ENCODE data around the gene NLK. TPM values are rescaled to one million over a fixed set of nuclear protein-coding genes. Genes with fewer than 3 reads are reported as not detected.
"Not testable (repeated sequence)": the region's sequence is repeated elsewhere in the genome, so short reads cannot be mapped to it uniquely, and the experiment has no call there.

NLK gene
- total and polyA plus RNA-seq, 10 of the 15 experiments (the other 5 are each of a cell fraction or from before 2014, with no cell fraction given) = 5.0 to 22.9 (median 15.0) TPM

- in situ Hi-C loops (cut with MboI); CTCF ChIA-PET: not testable (repeated sequence)
- 88% methylated on average over 2 of the region's 2 CpGs for WGBS (ENCODE audit: insufficient coverage, insufficient replicate concordance, low lambda C conversion rate, missing lambda C conversion rate)
Observed at GRCh38 chr17:28213578-28213977, 171.1 kb downstream of the NLK start.

GRCh38 chr17:28216052-28216451 is 173.6 kb downstream of the NLK start:
- no peak overlapping the region for H3K4me2 ChIP-seq (ENCODE audit: control insufficient read depth, insufficient read depth)
- in situ Hi-C loops (cut with MboI) (no loop called here), intact Hi-C loops (cut with micrococcal nuclease; ENCODE audit: unreplicated experiment) (no loop called here)
- ChIA-PET POLR2A (no interaction called here), SMC1A (ENCODE audit: uncharacterized antibody, unreplicated experiment) (no interaction called here), CTCF (no interaction called here), RAD21 (ENCODE audit: unreplicated experiment) (no interaction called here)
- no peaks in the 10 kb centered on the region for H3K27me3 ChIP-seq (replicated peaks in 1 of 2; ENCODE audit: control insufficient read depth in 2 of 2, insufficient read depth in 2 of 2, low read length in 1 of 2)
- no peaks in the 10 kb centered on the region for H3K79me2 ChIP-seq (ENCODE audit: control insufficient read depth, insufficient read depth, low read length)
- H3K36me3 ChIP-seq (ENCODE audit: control insufficient read depth in 2 of 2, insufficient read depth in 2 of 2, low read length in 1 of 2) = no peaks in the 10 kb centered on the region
- H3K4me3 ChIP-seq = no peak overlapping the region
- BruUV-seq (replicated peaks) = no TSS peak
- ATAC-seq (peak; percentile 50), DNase-seq (ENCODE audit: low read depth, low spot score) (no peak), FAIRE-seq (no peak)
- H3K9me3 ChIP-seq (replicated peaks; ENCODE audit: control insufficient read depth, insufficient read depth, low read length) = peaks cover 2% of the 10 kb centered on the region; the same call in 1 of the 3 replicates
- no peaks in the 10 kb centered on the region for H3K4me1 ChIP-seq (ENCODE audit: control insufficient read depth, insufficient read depth, low read length)
- no peak overlapping the region for H3K27ac ChIP-seq (ENCODE audit: control insufficient read depth, insufficient read depth)
- WGBS (ENCODE audit: insufficient coverage, insufficient replicate concordance, low lambda C conversion rate, missing lambda C conversion rate) = 16% methylated on average over 3 of the region's 3 CpGs
- no peak overlapping the region for H2AFZ ChIP-seq (ENCODE audit: control insufficient read depth, low read depth, low read length)
- H3K9ac ChIP-seq (ENCODE audit: control insufficient read depth, insufficient read depth, low read length) = no peak overlapping the region
- TF ChIP-seq CEBPB (IDR thresholded peaks at IDR 0.05; ENCODE audit: borderline replicate concordance in 1 of 2, low read depth in 2 of 2, low read length in 2 of 2) = no peak
- peak; percentile 47; the same call in 1 of the 2 replicates for TF ChIP-seq NFYB (IDR thresholded peaks at IDR 0.05; ENCODE audit: insufficient read depth, low read depth, low read length)
- peak; percentile 73 for TF ChIP-seq MEF2B (IDR thresholded peaks at IDR 0.05; ENCODE audit: partially characterized antibody, poor library complexity, severe bottlenecking)
- no peak for TF ChIP-seq E2F8 (IDR thresholded peaks at IDR 0.05; ENCODE audit: low read depth, partially characterized antibody)
- TF ChIP-seq TCF7 (IDR thresholded peaks at IDR 0.05; ENCODE audit: borderline replicate concordance) = no peak
- no peak for TF ChIP-seq MTA2 (IDR thresholded peaks at IDR 0.05; ENCODE audit: low read depth)
- no peak for TF ChIP-seq EZH2 (IDR thresholded peaks at IDR 0.05; ENCODE audit: borderline replicate concordance, control insufficient read depth, low read depth, low read length)
- TF ChIP-seq TARDBP (IDR thresholded peaks at IDR 0.05; ENCODE audit: borderline replicate concordance) = no peak
- TF ChIP-seq IKZF2 (IDR thresholded peaks at IDR 0.05) = no peak
- no peak for TF ChIP-seq POU2F2 (IDR thresholded peaks at IDR 0.05; ENCODE audit: borderline replicate concordance, low read depth, low read length)
- no peaks in the 10 kb centered on the region for H4K20me1 ChIP-seq (ENCODE audit: control insufficient read depth, insufficient read depth)

More at GRCh38 chr17:28213578-28213977, 171.1 kb downstream of the NLK start:
- DNase-seq (ENCODE audit: low read depth, low spot score); BruUV-seq (replicated peaks); H3K4me1 ChIP-seq (ENCODE audit: control insufficient read depth, insufficient read depth, low read length); H3K27ac ChIP-seq (ENCODE audit: control insufficient read depth, insufficient read depth); H3K4me3 ChIP-seq; intact Hi-C loops (cut with micrococcal nuclease; ENCODE audit: unreplicated experiment); H3K9ac ChIP-seq (ENCODE audit: control insufficient read depth, insufficient read depth, low read length); FAIRE-seq; ATAC-seq; H3K4me2 ChIP-seq (ENCODE audit: control insufficient read depth, insufficient read depth); RAD21 ChIA-PET (ENCODE audit: unreplicated experiment); POLR2A ChIA-PET; H3K9me3 ChIP-seq (replicated peaks; ENCODE audit: control insufficient read depth, insufficient read depth, low read length); H2AFZ ChIP-seq (ENCODE audit: control insufficient read depth, low read depth, low read length); H3K79me2 ChIP-seq (ENCODE audit: control insufficient read depth, insufficient read depth, low read length); H3K27me3 ChIP-seq (replicated peaks in 1 of 2; ENCODE audit: control insufficient read depth in 2 of 2, insufficient read depth in 2 of 2, low read length in 1 of 2); SMC1A ChIA-PET (ENCODE audit: uncharacterized antibody, unreplicated experiment); H3K36me3 ChIP-seq (ENCODE audit: control insufficient read depth in 2 of 2, insufficient read depth in 2 of 2, low read length in 1 of 2); H4K20me1 ChIP-seq (ENCODE audit: control insufficient read depth, insufficient read depth): not testable (repeated sequence)

Measured in GM12878 (cell line).